SJCRH30 (cell line): Measurements from ENCODE around the gene MAB21L3. TPM values are rescaled to one million over a fixed set of nuclear protein-coding genes. Genes with fewer than 3 reads are reported as not detected.

Experiments used
- DNase-seq, 2 experiments: peaks; one replicate each; pipeline ENCODE4 v3.0.0-alpha.2; 2015 to 2020
- H3K27ac ChIP-seq: fragments of 250-450 bp; sonication (Bioruptor Pico); 2 replicates; pipeline ENCODE4 v1.5.1; 2020; ENCODE audit warnings: mild to moderate bottlenecking, moderate library complexity
- H3K27me3 ChIP-seq: fragments of 250-450 bp; sonication (Bioruptor Pico); 2 replicates; pipeline ENCODE4 v1.5.1; 2020; ENCODE audit warnings: mild to moderate bottlenecking, moderate library complexity
- H3K36me3 ChIP-seq: fragments of 250-450 bp; sonication (Bioruptor Pico); 2 replicates; pipeline ENCODE4 v1.5.1; 2020; ENCODE audit warnings: mild to moderate bottlenecking, moderate library complexity
- H3K4me1 ChIP-seq: fragments of 250-450 bp; sonication (Bioruptor Pico); 2 replicates; pipeline ENCODE4 v1.5.1; 2020; ENCODE audit warnings: mild to moderate bottlenecking, moderate library complexity
- H3K4me3 ChIP-seq: fragments of 250-450 bp; sonication (Bioruptor Pico); 2 replicates; pipeline ENCODE4 v1.5.1; 2020; ENCODE audit warnings: mild to moderate bottlenecking, moderate library complexity
- H3K9me3 ChIP-seq: fragments of 250-450 bp; sonication (Bioruptor Pico); replicated peaks from 2 replicates; pipeline ENCODE4 v1.5.1; 2020; ENCODE audit warnings: mild to moderate bottlenecking, moderate library complexity
- total RNA-seq: library from RNA; depleted of rRNA; stranded (reverse); fragments of >200 nt; shearing (Covaris generic); gene quantifications from 2 replicates; pipeline ENCODE4 v1.2.3, GENCODE V29; 2014

MAB21L3 gene
- total RNA-seq, 1 experiment from 2014 or later, result 0.95 TPM

DNA sequence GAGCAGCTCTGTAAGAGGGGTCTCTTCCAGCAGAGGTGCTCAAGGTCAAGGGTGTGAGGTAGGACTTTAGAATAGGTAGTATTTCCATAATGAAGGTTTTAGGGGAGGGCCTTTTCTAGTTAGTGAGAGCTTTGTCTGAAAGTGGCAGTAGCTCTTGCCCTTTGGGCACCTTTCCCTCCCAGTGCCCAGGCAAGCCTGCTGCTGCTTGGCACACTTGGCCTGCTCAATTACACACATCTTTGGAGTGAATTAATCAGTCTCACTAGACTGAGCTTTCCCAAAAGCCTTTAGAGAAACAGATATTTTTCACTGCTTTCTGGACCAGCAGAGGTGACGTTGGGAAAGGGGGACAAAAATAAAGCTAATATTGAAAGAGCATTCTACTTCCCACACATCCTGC, 48.0 kb downstream of the MAB21L3 start:
- Histone ChIP-seq H3K27ac (no peak overlapping the region), H3K4me3 (no peak overlapping the region), H3K9me3 (no peaks in the 10 kb centered on the region), H3K27me3 (no peaks in the 10 kb centered on the region), H3K4me1 (no peaks in the 10 kb centered on the region), H3K36me3 (no peaks in the 10 kb centered on the region)
- DNase-seq, result no peak

GRCh38 chr1:116159611-116160010, 48.4 kb downstream of the MAB21L3 start:
- no peaks in the 10 kb centered on the region for H3K36me3 ChIP-seq
- no peak overlapping the region for H3K27ac ChIP-seq
- H3K4me1 ChIP-seq, result no peaks in the 10 kb centered on the region
- H3K27me3 ChIP-seq, result no peaks in the 10 kb centered on the region
- H3K4me3 ChIP-seq, result no peak overlapping the region
- H3K9me3 ChIP-seq, result no peaks in the 10 kb centered on the region
- no peak for DNase-seq

DNA sequence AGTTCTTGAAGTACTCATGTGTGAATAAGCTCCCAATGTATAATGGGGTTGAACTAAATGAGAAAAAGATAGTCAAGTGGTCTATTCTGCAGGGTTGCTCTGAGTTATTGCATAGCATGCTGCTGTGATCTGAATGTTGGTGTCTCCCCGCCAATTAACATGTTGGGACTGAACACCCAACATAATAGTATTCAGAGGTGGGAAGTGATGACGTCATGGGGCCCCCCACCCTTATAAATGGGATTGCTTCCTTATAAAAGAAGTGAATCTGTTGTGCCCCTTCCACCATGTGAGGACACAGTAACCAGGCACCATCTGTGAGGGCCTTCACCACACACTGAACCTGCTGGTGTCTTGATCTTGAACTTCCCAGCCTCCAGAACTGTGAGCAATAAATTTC, 50.2 kb downstream of the MAB21L3 start:
- Histone ChIP-seq H3K27ac (no peak overlapping the region), H3K36me3 (no peaks in the 10 kb centered on the region), H3K4me1 (no peaks in the 10 kb centered on the region), H3K27me3 (no peaks in the 10 kb centered on the region), H3K9me3 (no peaks in the 10 kb centered on the region), H3K4me3 (no peak overlapping the region)
- DNase-seq, result no peak

GRCh38 chr1:116161877-116162390, 50.7 kb downstream of the MAB21L3 start:
- no peak overlapping the region for H3K4me3 ChIP-seq
- H3K27me3 ChIP-seq, result no peaks in the 10 kb centered on the region
- no peak for DNase-seq
- no peaks in the 10 kb centered on the region for H3K36me3 ChIP-seq
- H3K4me1 ChIP-seq, result no peaks in the 10 kb centered on the region
- no peaks in the 10 kb centered on the region for H3K9me3 ChIP-seq
- H3K27ac ChIP-seq, result no peak overlapping the region

- Histone ChIP-seq H3K9me3 (no peaks in the 10 kb centered on the region), H3K4me1 (no peaks in the 10 kb centered on the region), H3K27me3 (no peaks in the 10 kb centered on the region), H3K4me3 (no peak overlapping the region), H3K36me3 (no peaks in the 10 kb centered on the region), H3K27ac (no peak overlapping the region)
- no peak for DNase-seq
Measured at GRCh38 chr1:116163533-116163932, 52.3 kb downstream of the MAB21L3 start.

GRCh38 chr1:116164150-116164549, 53.0 kb downstream of the MAB21L3 start:
- H3K27ac ChIP-seq, result no peak overlapping the region
- H3K4me3 ChIP-seq, result no peak overlapping the region
- 0 out of 2 replicates have a peak, but pooled peaks cover 2% of the 10 kb centered on the region for H3K27me3 ChIP-seq
- no peaks in the 10 kb centered on the region for H3K4me1 ChIP-seq
- no peak for DNase-seq
- no peaks in the 10 kb centered on the region for H3K9me3 ChIP-seq
- no peaks in the 10 kb centered on the region for H3K36me3 ChIP-seq

- no peak overlapping the region for H3K4me3 ChIP-seq
- no peaks in the 10 kb centered on the region for H3K36me3 ChIP-seq
- no peak overlapping the region for H3K27ac ChIP-seq
- H3K9me3 ChIP-seq, result no peaks in the 10 kb centered on the region
- no peaks in the 10 kb centered on the region for H3K4me1 ChIP-seq
- DNase-seq, result no peak
- 0 out of 2 replicates have a peak, but pooled peaks cover 4% of the 10 kb centered on the region for H3K27me3 ChIP-seq
Measured at GRCh38 chr1:116164604-116165368, 53.6 kb downstream of the MAB21L3 start.

- Histone ChIP-seq H3K27ac (no peak overlapping the region), H3K4me1 (no peaks in the 10 kb centered on the region), H3K36me3 (no peaks in the 10 kb centered on the region), H3K27me3 (0 out of 2 replicates have a peak, but pooled peaks cover 4% of the 10 kb centered on the region), H3K9me3 (no peaks in the 10 kb centered on the region), H3K4me3 (no peak overlapping the region)
- no peak for DNase-seq
Measured at GRCh38 chr1:116165572-116165971, 54.4 kb downstream of the MAB21L3 start.

- Histone ChIP-seq H3K27ac (no peak overlapping the region), H3K4me1 (no peaks in the 10 kb centered on the region), H3K9me3 (no peaks in the 10 kb centered on the region), H3K27me3 (0 out of 2 replicates have a peak, but pooled peaks cover 4% of the 10 kb centered on the region), H3K4me3 (no peak overlapping the region), H3K36me3 (no peaks in the 10 kb centered on the region)
- no peak for DNase-seq
Measured at GRCh38 chr1:116166011-116166571, 54.9 kb downstream of the MAB21L3 start.

GRCh38 chr1:116166655-116167054, 55.5 kb downstream of the MAB21L3 start:
- Histone ChIP-seq H3K4me1 (no peaks in the 10 kb centered on the region), H3K36me3 (no peaks in the 10 kb centered on the region)

DNA sequence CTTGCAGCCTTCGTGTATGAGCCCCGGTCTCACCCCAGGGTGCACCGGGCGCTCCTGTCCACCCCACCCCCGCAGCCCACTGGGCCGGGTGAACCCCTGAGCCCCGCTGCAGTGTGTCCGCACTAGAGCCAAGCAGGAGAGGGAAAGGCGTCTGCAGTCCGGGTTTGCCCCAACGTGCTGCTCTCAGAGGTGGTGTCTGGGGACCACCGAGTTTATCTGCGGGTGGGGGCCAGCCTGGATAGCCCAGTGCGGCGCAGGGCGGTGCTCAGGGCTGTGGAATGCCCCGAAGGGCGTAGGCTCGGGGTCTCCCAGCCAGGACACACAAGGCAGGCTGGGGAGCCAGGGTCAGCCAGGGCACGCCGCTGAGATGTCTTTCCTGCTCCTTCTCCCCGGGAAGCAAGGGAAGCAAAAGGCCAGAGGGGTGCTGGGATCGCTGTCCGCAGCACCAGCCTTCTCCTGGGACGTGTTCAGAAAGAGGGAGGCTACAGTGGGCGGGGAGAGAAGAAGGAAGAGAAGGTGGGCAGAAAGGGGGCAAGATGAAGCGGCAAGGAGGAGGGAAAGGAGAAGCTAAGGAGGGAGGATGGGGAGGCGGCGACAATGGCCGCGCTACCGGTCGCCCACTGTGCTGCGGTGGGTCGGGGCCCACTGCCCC, 56.6 kb downstream of the MAB21L3 start:
- Histone ChIP-seq H3K4me3 (no peak overlapping the region), H3K36me3 (no peaks in the 10 kb centered on the region), H3K9me3 (no peaks in the 10 kb centered on the region), H3K27me3 (0 out of 2 replicates have a peak, but pooled peaks cover 4% of the 10 kb centered on the region), H3K4me1 (no peaks in the 10 kb centered on the region), H3K27ac (no peak overlapping the region)
- no peak for DNase-seq

More at GRCh38 chr1:116166655-116167054, 55.5 kb downstream of the MAB21L3 start:
- DNase-seq, result no peak
- Histone ChIP-seq H3K27me3 (0 out of 2 replicates have a peak, but pooled peaks cover 4% of the 10 kb centered on the region), H3K27ac (no peak overlapping the region), H3K4me3 (no peak overlapping the region), H3K9me3 (no peaks in the 10 kb centered on the region)

GRCh38 chr1:116168277-116169032, 57.3 kb downstream of the MAB21L3 start:
- no peaks in the 10 kb centered on the region for H3K4me1 ChIP-seq
- no peak overlapping the region for H3K4me3 ChIP-seq
- 0 out of 2 replicates have a peak, but pooled peaks cover 4% of the 10 kb centered on the region for H3K27me3 ChIP-seq
- H3K36me3 ChIP-seq, result no peaks in the 10 kb centered on the region
- no peaks in the 10 kb centered on the region for H3K9me3 ChIP-seq
- H3K27ac ChIP-seq, result no peak overlapping the region
- DNase-seq, result no peak

DNA sequence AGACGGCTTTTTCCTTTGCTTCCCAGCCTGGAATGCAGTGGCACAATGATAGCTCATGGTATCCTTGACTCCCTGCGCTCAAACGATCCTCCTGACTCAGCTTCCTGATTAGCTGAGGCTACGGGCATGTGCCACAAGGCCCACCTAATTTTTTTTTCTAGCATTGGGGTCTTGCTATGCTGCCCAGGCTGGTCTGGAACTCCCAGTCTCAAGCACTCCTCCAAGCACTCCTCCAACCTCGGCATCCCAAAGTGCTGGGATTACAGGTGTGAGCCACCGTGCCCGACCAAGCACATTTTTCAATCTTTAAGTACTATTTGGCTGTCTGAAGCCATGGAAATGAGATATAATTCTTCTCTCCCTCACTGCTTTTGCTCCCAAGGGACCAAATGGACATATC, 58.7 kb downstream of the MAB21L3 start:
- Histone ChIP-seq H3K9me3 (no peaks in the 10 kb centered on the region), H3K27ac (no peak overlapping the region), H3K4me1 (no peaks in the 10 kb centered on the region), H3K36me3 (no peaks in the 10 kb centered on the region), H3K27me3 (0 out of 2 replicates have a peak, but pooled peaks cover 4% of the 10 kb centered on the region), H3K4me3 (no peak overlapping the region)
- no peak for DNase-seq

DNA sequence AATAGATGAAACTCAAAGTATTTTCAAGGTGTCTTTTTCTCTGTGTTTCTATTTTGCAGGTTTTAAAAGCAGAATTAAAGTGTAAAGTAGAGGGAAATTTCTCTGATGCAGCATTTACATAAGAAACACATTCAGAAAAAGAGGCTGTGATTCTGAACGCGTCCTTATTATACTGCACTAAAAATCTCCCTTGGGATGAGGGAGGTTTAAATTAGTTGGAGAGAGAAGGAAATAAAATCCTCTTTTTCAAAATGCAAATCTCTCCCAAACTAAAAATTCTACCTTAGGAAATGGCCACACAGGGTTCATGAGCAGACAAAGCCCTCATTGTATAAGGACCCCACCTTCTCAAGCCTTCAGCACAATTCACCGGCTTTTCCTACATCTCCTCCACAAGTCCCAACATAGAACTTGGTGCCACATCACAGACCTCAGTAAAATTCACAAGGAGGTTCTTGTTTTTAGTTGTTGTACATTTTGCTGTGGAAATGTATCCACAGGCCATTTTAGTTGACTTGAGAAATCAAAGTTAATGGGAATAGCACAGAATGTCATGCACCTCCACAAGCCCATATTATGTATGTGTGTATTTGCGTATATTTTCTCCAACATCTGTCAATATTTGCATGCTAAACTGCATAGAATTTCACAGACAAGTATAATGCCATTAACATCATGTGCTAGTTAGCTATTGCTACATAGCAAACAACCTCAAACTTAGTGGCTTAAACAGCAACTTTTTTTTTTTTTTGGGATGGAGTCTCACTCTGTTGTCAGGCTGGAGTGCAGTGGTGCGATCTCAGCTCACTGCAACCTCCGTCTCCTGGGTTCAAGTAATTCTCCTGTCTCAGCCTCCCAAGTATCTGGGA, 59.8 kb downstream of the MAB21L3 start:
- Histone ChIP-seq H3K4me1 (no peaks in the 10 kb centered on the region), H3K36me3 (no peaks in the 10 kb centered on the region), H3K27me3 (0 out of 2 replicates have a peak, but pooled peaks cover 4% of the 10 kb centered on the region), H3K4me3 (no peak overlapping the region), H3K9me3 (no peaks in the 10 kb centered on the region), H3K27ac (no peak overlapping the region)
- DNase-seq, result no peak
